ENCODE data around the gene KCNAB2. TPM values are rescaled to one million over a fixed set of nuclear protein-coding genes. Genes with fewer than 3 reads are reported as not detected.
A peak's percentile ranks its signal among the peaks of the same experiment; 100 is the strongest.

KCNAB2 gene
- total RNA-seq, 2 experiments from 2014 or later = 290 to 299 TPM

DNA sequence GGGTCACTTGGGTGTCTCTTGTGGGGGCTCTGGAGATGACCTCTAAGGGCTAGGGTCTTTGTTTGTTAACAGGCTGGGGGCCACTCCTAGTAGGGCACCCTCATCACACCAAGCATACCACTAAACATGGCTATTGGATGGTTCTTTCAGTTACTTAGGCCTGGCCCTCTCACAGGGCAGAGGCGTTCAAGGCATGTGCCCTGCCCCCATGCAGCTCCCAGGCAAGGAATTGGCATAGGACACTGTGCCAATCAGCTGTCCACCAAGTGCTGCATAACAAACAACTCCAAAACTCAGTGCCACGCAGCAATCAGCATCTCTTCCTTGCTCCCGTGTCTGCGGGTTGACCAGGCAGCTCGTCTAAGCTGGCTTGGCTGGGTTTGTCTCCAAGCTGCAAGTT lies 2.1 kb upstream of the KCNAB2 start:
- Mint-ChIP-seq H3K36me3 (ENCODE audit: low read depth) (peaks cover 56% of the 10 kb centered on the region), H3K4me3 (no peak overlapping the region), H3K4me1 (ENCODE audit: low read depth) (peaks cover 23% of the 10 kb centered on the region), H3K9me3 (no peaks in the 10 kb centered on the region), H3K27ac (no peak overlapping the region), H3K27me3 (no peaks in the 10 kb centered on the region)
- ChIA-PET POLR2A (interaction anchor here (1.1 to 6.3 kb wide), 2 partner anchors 9 to 16 kb away, joined by 4 to 24 read pairs; no protein-coding TSS in a partner anchor), CTCF (interaction anchor here (2.4 to 2.9 kb wide), 2 partner anchors 9 to 10 kb away, joined by 7 to 10 read pairs; no protein-coding TSS in a partner anchor)
- no peak for DNase-seq
- intact Hi-C loops (cut with micrococcal nuclease) = no loop called here
- no peak for ATAC-seq
- TF ChIP-seq, protein P1, sequence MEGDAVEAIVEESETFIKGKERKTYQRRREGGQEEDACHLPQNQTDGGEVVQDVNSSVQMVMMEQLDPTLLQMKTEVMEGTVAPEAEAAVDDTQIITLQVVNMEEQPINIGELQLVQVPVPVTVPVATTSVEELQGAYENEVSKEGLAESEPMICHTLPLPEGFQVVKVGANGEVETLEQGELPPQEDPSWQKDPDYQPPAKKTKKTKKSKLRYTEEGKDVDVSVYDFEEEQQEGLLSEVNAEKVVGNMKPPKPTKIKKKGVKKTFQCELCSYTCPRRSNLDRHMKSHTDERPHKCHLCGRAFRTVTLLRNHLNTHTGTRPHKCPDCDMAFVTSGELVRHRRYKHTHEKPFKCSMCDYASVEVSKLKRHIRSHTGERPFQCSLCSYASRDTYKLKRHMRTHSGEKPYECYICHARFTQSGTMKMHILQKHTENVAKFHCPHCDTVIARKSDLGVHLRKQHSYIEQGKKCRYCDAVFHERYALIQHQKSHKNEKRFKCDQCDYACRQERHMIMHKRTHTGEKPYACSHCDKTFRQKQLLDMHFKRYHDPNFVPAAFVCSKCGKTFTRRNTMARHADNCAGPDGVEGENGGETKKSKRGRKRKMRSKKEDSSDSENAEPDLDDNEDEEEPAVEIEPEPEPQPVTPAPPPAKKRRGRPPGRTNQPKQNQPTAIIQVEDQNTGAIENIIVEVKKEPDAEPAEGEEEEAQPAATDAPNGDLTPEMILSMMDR (IDR thresholded peaks at IDR 0.05) = no peak

DNA sequence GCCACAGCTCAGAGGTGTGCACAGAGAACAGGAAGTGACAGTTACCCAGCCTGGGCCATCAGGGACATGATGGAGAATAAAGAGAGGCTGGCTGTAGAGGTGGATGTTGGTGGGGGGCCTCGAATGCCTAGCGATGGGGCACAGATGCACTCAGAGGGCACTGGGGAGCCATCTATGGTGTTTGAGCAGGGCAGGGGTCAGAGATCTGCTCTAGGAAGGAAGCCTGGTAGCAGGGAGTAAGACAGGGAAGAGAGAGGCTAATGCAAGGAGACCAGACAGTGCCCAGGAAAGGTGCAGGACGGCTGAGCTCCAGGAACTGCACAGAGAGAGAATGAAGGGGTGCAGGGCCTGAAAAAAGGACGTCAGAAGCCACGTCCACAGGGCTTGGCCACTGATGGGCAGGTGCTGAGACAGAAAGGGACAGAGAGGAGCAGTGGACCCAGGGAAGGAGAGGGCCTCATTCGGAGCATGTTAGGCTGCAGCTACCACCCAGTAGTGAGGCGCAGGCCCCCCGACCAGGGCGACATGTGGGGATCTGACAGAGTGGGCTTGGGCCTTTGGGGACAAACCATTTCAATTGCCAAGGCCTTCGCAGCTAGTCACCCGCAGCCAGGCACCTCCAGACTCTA lies 1.1 kb upstream of the KCNAB2 start:
- H3K27me3 Mint-ChIP-seq = no peaks in the 10 kb centered on the region
- intact Hi-C loops (cut with micrococcal nuclease) = no loop called here
- H3K36me3 Mint-ChIP-seq (ENCODE audit: low read depth) = peaks cover 52% of the 10 kb centered on the region
- ChIA-PET POLR2A (interaction anchor here (0.8 to 6.3 kb wide), 3 partner anchors 9 to 17 kb away, joined by 3 to 24 read pairs (median 3); no protein-coding TSS in a partner anchor), CTCF (interaction anchor here (2.4 to 2.9 kb wide), 2 partner anchors 9 to 10 kb away, joined by 7 to 10 read pairs; no protein-coding TSS in a partner anchor)
- DNase-seq (no peak), ATAC-seq (no peak)
- no peak overlapping the region for H3K4me3 Mint-ChIP-seq
- no peaks in the 10 kb centered on the region for H3K9me3 Mint-ChIP-seq
- H3K27ac Mint-ChIP-seq = peak overlapping the region; percentile 5
- H3K4me1 Mint-ChIP-seq (ENCODE audit: low read depth) = peaks cover 24% of the 10 kb centered on the region
- TF ChIP-seq, protein P1 (IDR thresholded peaks at IDR 0.05) = no peak

DNA sequence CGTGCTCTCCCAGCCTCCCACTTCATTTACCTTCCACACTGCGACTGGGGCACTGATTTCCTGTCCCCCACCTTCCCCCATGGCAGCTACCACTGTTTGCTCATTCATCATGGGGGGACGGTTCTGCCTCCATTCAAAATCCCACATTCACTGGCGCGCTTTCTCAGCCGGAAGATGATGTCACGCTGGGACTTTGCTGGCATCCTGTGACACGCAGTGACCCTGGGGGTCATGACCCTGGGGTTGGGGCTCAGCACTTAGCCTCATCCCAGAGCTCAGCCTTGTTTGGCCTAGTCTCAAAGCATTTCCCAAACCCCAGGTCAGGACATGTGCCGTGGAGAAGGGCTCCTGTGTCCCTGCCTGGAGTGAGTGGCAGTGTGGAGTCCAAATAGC lies 582 bp upstream of the KCNAB2 start:
- ATAC-seq = no peak
- Mint-ChIP-seq H3K36me3 (ENCODE audit: low read depth) (peaks cover 51% of the 10 kb centered on the region), H3K9me3 (no peaks in the 10 kb centered on the region), H3K4me3 (no peak overlapping the region), H3K27me3 (no peaks in the 10 kb centered on the region), H3K27ac (no peak overlapping the region), H3K4me1 (ENCODE audit: low read depth) (peaks cover 23% of the 10 kb centered on the region)
- TF ChIP-seq, protein P1 (IDR thresholded peaks at IDR 0.05) = no peak
- DNase-seq = no peak
- intact Hi-C loops (cut with micrococcal nuclease) = no loop called here
- POLR2A ChIA-PET = interaction anchor here (0.7 to 6.3 kb wide), 5 partner anchors 9 to 152 kb away, joined by 3 to 24 read pairs (median 4); no protein-coding TSS in a partner anchor
- CTCF ChIA-PET = interaction anchor here (2.9 kb wide), 1 partner anchor 10 kb away, joined by 10 read pairs; no protein-coding TSS in a partner anchor

- CTCF ChIA-PET = no interaction called here
Measured at GRCh38 chr1:6046279-6046678, 591 bp downstream of the KCNAB2 start.

More at GRCh38 chr1:6046279-6046678, 591 bp downstream of the KCNAB2 start:
- TF ChIP-seq, protein P1 (IDR thresholded peaks at IDR 0.05) = no peak
- POLR2A ChIA-PET = interaction anchor here (1.2 to 6.3 kb wide), 2 partner anchors 10 to 18 kb away, joined by 3 to 24 read pairs; no protein-coding TSS in a partner anchor
- Mint-ChIP-seq H3K4me1 (ENCODE audit: low read depth) (peaks cover 21% of the 10 kb centered on the region), H3K36me3 (ENCODE audit: low read depth) (peaks cover 57% of the 10 kb centered on the region), H3K27me3 (no peaks in the 10 kb centered on the region), H3K4me3 (no peak overlapping the region), H3K27ac (no peak overlapping the region), H3K9me3 (no peaks in the 10 kb centered on the region)
- ATAC-seq (no peak), DNase-seq (no peak)
- intact Hi-C loops (cut with micrococcal nuclease) = no loop called here

Measured in activated CD8-positive, alpha-beta T cell treated with anti-CD3 and anti-CD28 coated beads for 36 hours (primary cell).